HepG2 (cell line): ENCODE results near the gene NACC2. TPM values are rescaled to one million over a fixed set of nuclear protein-coding genes. Genes with fewer than 3 reads are reported as not detected.

ENCODE experiments used
- ATAC-seq: fragments of 200-7000 bp; cut with Tn5 transposase; 3 replicates; pipeline ENCODE4 v1.9.1; 2020; ENCODE audit warnings: mild to moderate bottlenecking, moderate library complexity
- BruUV-seq: library from RNA; stranded (reverse); fragments of 400-500 nt; replicated peaks from 2 replicates; lab custom pipeline; 2021; lab: Mats Ljungman, UMichigan
- CTCF ChIA-PET: fragments of 300-600 bp; formaldehyde crosslinking; extraction: SDS; loops from one replicate; lab custom pipeline; 2021; ENCODE audit warnings: low total read pairs, inconsistent platforms, low intra/inter-chr PET ratio; lab: Yijun Ruan, JAX
- POLR2A ChIA-PET: fragments of 350-600 bp; sonication (Branson Sonifier 250); formaldehyde crosslinking; loops from one replicate; lab custom pipeline; 2020; ENCODE audit warnings: antibody characterized with exemption, inconsistent platforms; lab: Yijun Ruan, JAX
- DNase-seq: peaks from one replicate; pipeline ENCODE4 v3.0.0-alpha.2; 2015; ENCODE audit warnings: low spot score
- FAIRE-seq: peaks from 3 replicates; lab custom pipeline; 2011; peaks lifted over from hg19 to GRCh38; lab: Jason Lieb, UNC
- H2AFZ ChIP-seq: one replicate; pipeline ENCODE4 v1.6.1; 2011; ENCODE audit warnings: low read length, inconsistent platforms
- H3K27ac ChIP-seq: fragments of 300-600 bp; 3 replicates; pipeline ENCODE4 v1.8.0; 2011; ENCODE audit warnings: mixed run types, mild to moderate bottlenecking, mixed read lengths, low read length, inconsistent platforms; ENCODE audit not compliant: insufficient read depth; ENCODE audit errors: extremely low read length
- H3K27me3 ChIP-seq, 2 experiments: fragments of 200-600 bp in 1 of 2; 2 replicates in 1 of 2; 3 replicates in 1 of 2; pipeline versions ENCODE4 v1.6.0 to v1.8.0; 2011; ENCODE audit warnings: low read length in 2 of 2, mild to moderate bottlenecking in 2 of 2, moderate library complexity in 2 of 2, inconsistent platforms in 1 of 2; ENCODE audit not compliant: insufficient read depth in 2 of 2, control insufficient read depth in 1 of 2
- H3K36me3 ChIP-seq, 2 experiments: fragments of 200-600 bp in 1 of 2; replicated peaks in 1 of 2; 2 replicates in 1 of 2; 3 replicates in 1 of 2; pipeline versions ENCODE4 v1.5.1 to v1.8.0; 2011; ENCODE audit warnings: low read length in 2 of 2, inconsistent platforms in 1 of 2; ENCODE audit not compliant: insufficient read depth in 2 of 2, control insufficient read depth in 1 of 2
- H3K4me1 ChIP-seq: 2 replicates; pipeline ENCODE4 v1.5.1; 2012; ENCODE audit warnings: low read length, inconsistent platforms; ENCODE audit not compliant: insufficient read depth
- H3K4me2 ChIP-seq: 2 replicates; pipeline ENCODE4 v1.6.0; 2011; ENCODE audit warnings: low read depth, low read length, inconsistent platforms
- H3K4me3 ChIP-seq, 3 experiments: fragments of 200-600 bp in 1 of 3; sonication (generic), shearing (Covaris generic) in 1 of 3; replicated peaks in 1 of 3; 2 replicates each; pipeline ENCODE4 v1.5.1; 2011 to 2016; ENCODE audit warnings: low read length in 3 of 3, inconsistent platforms in 2 of 3, low read depth in 2 of 3, mild to moderate bottlenecking in 2 of 3, control low read depth in 1 of 3, mixed read lengths in 1 of 3; ENCODE audit not compliant: insufficient read depth in 1 of 3
- H3K79me2 ChIP-seq: one replicate; pipeline ENCODE4 v1.6.1; 2011; ENCODE audit warnings: low read length, inconsistent platforms; ENCODE audit not compliant: insufficient read depth
- H3K9ac ChIP-seq: 2 replicates; pipeline ENCODE4 v1.6.0; 2011; ENCODE audit warnings: mild to moderate bottlenecking, low read depth, low read length, inconsistent platforms; ENCODE audit not compliant: insufficient read depth
- H3K9me3 ChIP-seq: 2 replicates; pipeline ENCODE4 v1.5.1; 2012; ENCODE audit warnings: mild to moderate bottlenecking, low read length
- H4K20me1 ChIP-seq: 2 replicates; pipeline ENCODE4 v1.6.0; 2011; ENCODE audit warnings: inconsistent platforms, mild to moderate bottlenecking, low read length, moderate library complexity; ENCODE audit not compliant: insufficient read depth
- ARNTL ChIP-seq: sonication (generic); formaldehyde crosslinking; IDR thresholded peaks from 2 replicates; pipeline ENCODE4 v1.4.0; 2020; ENCODE audit warnings: mild to moderate bottlenecking, missing genetic modification reagents
- ERF ChIP-seq: IDR thresholded peaks from 2 replicates; pipeline ENCODE4 v1.6.1; 2018; ENCODE audit warnings: missing biosample characterization, missing genetic modification reagents
- IKZF4 ChIP-seq: sonication (generic); formaldehyde crosslinking; IDR thresholded peaks from 2 replicates; pipeline ENCODE4 v1.5.1; 2020; ENCODE audit warnings: borderline replicate concordance, mild to moderate bottlenecking, low read depth, missing genetic modification reagents; ENCODE audit errors: not compliant biosample characterization
- MIER3 ChIP-seq: IDR thresholded peaks from 2 replicates; pipeline ENCODE4 v1.6.1; 2016; ENCODE audit warnings: missing compliant biosample characterization, borderline replicate concordance
- MTA3 ChIP-seq: sonication (generic); formaldehyde crosslinking; IDR thresholded peaks from 2 replicates; pipeline ENCODE4 v1.4.0; 2020; ENCODE audit warnings: missing genetic modification reagents
- PHF21A ChIP-seq: sonication (generic); formaldehyde crosslinking; IDR thresholded peaks from 2 replicates; pipeline ENCODE4 v1.5.0; 2020; ENCODE audit warnings: mild to moderate bottlenecking, missing genetic modification reagents
- POLR2AphosphoS5 ChIP-seq: IDR thresholded peaks from 2 replicates; pipeline ENCODE4 v1.6.1; 2012; ENCODE audit warnings: low read depth, low read length
- REL ChIP-seq: sonication (generic); formaldehyde crosslinking; conservative IDR thresholded peaks from 2 replicates; pipeline ENCODE4 v1.8.0; 2022; ENCODE audit warnings: mild to moderate bottlenecking, missing genetic modification reagents, moderate library complexity
- SMYD3 ChIP-seq: sonication (generic); formaldehyde crosslinking; IDR thresholded peaks from 2 replicates; pipeline ENCODE4 v1.8.1; 2023; ENCODE audit warnings: mild to moderate bottlenecking, missing genetic modification reagents
- TEAD3 ChIP-seq: optimal IDR thresholded peaks from 2 replicates; pipeline ENCODE3; 2016; ENCODE audit warnings: borderline replicate concordance
- YEATS4 ChIP-seq: sonication (generic); formaldehyde crosslinking; IDR thresholded peaks from 2 replicates; pipeline ENCODE4 v1.4.0; 2020; ENCODE audit warnings: missing genetic modification reagents, borderline replicate concordance
- ZFP1 ChIP-seq: IDR thresholded peaks from 2 replicates; pipeline ENCODE4 v1.6.1; 2016
- ZNF343 ChIP-seq: sonication (generic); formaldehyde crosslinking; IDR thresholded peaks from 2 replicates; pipeline ENCODE4 v1.4.0; 2020; ENCODE audit warnings: mild to moderate bottlenecking, missing genetic modification reagents
- ZNF354B ChIP-seq: sonication (generic); formaldehyde crosslinking; IDR thresholded peaks from 2 replicates; pipeline ENCODE4 v1.8.0; 2022; ENCODE audit warnings: mild to moderate bottlenecking, missing genetic modification reagents
- ZNF543 ChIP-seq: sonication (generic); formaldehyde crosslinking; IDR thresholded peaks from 2 replicates; pipeline ENCODE4 v1.4.0; 2020; ENCODE audit warnings: mild to moderate bottlenecking, missing genetic modification reagents
- ZNF569 ChIP-seq: sonication (generic); formaldehyde crosslinking; IDR thresholded peaks from 2 replicates; pipeline ENCODE4 v1.5.0; 2020; ENCODE audit warnings: mild to moderate bottlenecking, missing genetic modification reagents, moderate library complexity, borderline replicate concordance
- ZNF644 ChIP-seq: IDR thresholded peaks from 2 replicates; pipeline ENCODE4 v1.6.1; 2016; ENCODE audit warnings: low read depth
- ZNF768 ChIP-seq: sonication (generic); formaldehyde crosslinking; IDR thresholded peaks from 2 replicates; pipeline ENCODE4 v1.4.0; 2020; ENCODE audit warnings: missing genetic modification reagents
- ZSCAN25 ChIP-seq: sonication (generic); formaldehyde crosslinking; IDR thresholded peaks from 2 replicates; pipeline ENCODE4 v1.8.0; 2022; ENCODE audit warnings: mild to moderate bottlenecking, missing genetic modification reagents
- WGBS: methylation state at CpG from one replicate; pipeline ENCODE4 v1.1.6; 2017; ENCODE audit warnings: low lambda C conversion rate; 5-methylcytosine and 5-hydroxymethylcytosine counted together
- in situ Hi-C: cut with HindIII; loops from 2 replicates; pipeline ENCODE4 v1.10.0; 2017; ENCODE audit warnings: low pct_unique_long_range_greater_than_20kb; ENCODE audit not compliant: extremely low pct_ligation_motif_present
- intact Hi-C: fragments of 100-400 bp; cut with micrococcal nuclease; formaldehyde crosslinking; loops from one replicate; pipeline ENCODE4 v1.10.0; 2022; ENCODE audit not compliant: unreplicated experiment
- polyA plus RNA-seq, 8 experiments: library from polyadenylated mRNA; depleted of rRNA in 3 of 8; stranded (reverse) in 7 of 8; unstranded in 1 of 8; fragments of >200 nt; fragmentation: Illumina TruSeq in 4 of 8; extraction: Trizol in 4 of 8; gene quantifications; 2 replicates each; pipeline versions ENCODE4 v1.2.1 to v1.2.3, GENCODE V29; 2011 to 2016; ENCODE audit warnings: low read depth in 4 of 8, missing spikeins in 1 of 8, mixed read lengths in 1 of 8; ENCODE audit not compliant: insufficient read depth in 1 of 8
- total RNA-seq, 5 experiments: library from RNA; depleted of rRNA; stranded (reverse); fragments of >200 nt; fragmentation: Illumina TruSeq; extraction: Trizol; gene quantifications; 2 replicates each; pipeline ENCODE4 v1.2.3, GENCODE V29; 2016; ENCODE audit warnings: low read depth in 1 of 5
- TF ChIP-seq, protein P1 (sequence below): sonication (generic); formaldehyde crosslinking; IDR thresholded peaks from 2 replicates; pipeline ENCODE4 v1.8.1; 2023; ENCODE audit warnings: mild to moderate bottlenecking, missing genetic modification reagents
- TF ChIP-seq, protein P2 (sequence below): IDR thresholded peaks from 2 replicates; pipeline ENCODE4 v1.6.1; 2016; ENCODE audit warnings: mild to moderate bottlenecking, missing biosample characterization, missing genetic modification reagents

Gene NACC2
- total and polyA plus RNA-seq, 2 of the 13 experiments (the other 11 are each of a cell fraction or from before 2014, with no cell fraction given), result 5.9 to 12.3 TPM

DNA sequence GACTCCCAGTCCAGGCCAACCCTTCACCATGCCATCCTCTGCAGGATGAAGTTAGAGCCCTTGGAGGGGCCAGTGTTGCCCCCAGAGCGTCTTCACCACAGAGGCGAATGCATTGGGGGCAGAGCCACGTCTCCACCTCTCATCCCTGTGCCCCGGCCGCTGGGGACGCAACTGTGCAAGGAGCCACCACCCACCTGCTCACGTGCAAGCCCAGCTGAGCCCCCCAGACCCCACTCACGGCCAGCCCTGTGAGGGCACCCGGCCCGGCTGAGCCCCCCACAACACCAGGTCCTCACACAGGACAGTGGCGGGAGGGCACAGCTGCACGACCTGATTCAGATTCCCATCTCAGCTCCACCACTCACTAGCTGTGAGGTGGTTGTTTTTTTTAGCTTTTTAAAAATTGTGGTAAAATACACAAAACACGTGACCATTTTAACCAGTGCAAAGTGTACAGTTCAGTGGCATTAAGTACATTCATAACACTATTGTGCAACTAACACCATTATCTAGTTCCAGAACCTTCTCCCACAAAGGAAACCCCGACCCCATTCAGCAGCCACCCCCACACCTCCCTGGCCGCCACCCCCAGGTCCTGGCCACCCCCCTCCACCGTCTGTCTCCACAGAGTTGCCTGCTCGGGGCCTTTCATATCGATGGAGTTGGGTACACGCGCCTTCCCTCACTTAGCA, 100.4 kb downstream of the NACC2 start:
- CTCF ChIA-PET, result no interaction called here
- H3K9me3 ChIP-seq, result no peaks in the 10 kb centered on the region
- peak overlapping the region; percentile 98 for H3K27ac ChIP-seq
- TF ChIP-seq IKZF4 (peak; percentile 78), ARNTL (CRISPR knock-in tag) (0 out of 2 replicates have a peak, but pooled peaks have one; percentile 48), ZSCAN25 (0 out of 2 replicates have a peak, but pooled peaks have one; percentile 7), ZNF354B (peak; percentile 79; the same call in 1 of the 2 replicates), ZFP1 (CRISPR knock-in tag) (no peak), ERF (CRISPR knock-in tag) (0 out of 2 replicates have a peak, but pooled peaks have one; percentile 70), ZNF543 (CRISPR knock-in tag) (peak; percentile 8; the same call in 1 of the 2 replicates), ZNF343 (0 out of 2 replicates have a peak, but pooled peaks have one; percentile 27), REL (CRISPR knock-in tag) (0 out of 2 replicates have a peak, but pooled peaks have one; percentile 46), ZNF569 (CRISPR knock-in tag) (no peak), ZNF644 (0 out of 2 replicates have a peak, but pooled peaks have one; percentile 16), YEATS4 (peak; percentile 0; the same call in 1 of the 2 replicates), MIER3 (CRISPR knock-in tag) (peak; percentile 23; the same call in 1 of the 2 replicates), SMYD3 (peak; percentile 83; the same call in 1 of the 2 replicates), PHF21A (CRISPR knock-in tag) (peak; percentile 82; the same call in 1 of the 2 replicates), MTA3 (CRISPR knock-in tag) (no peak), TEAD3 (CRISPR knock-in tag) (peak; percentile 32), POLR2AphosphoS5 (peak; percentile 84), ZNF768 (CRISPR knock-in tag) (peak; percentile 37; the same call in 1 of the 2 replicates)
- TF ChIP-seq, protein P1, sequence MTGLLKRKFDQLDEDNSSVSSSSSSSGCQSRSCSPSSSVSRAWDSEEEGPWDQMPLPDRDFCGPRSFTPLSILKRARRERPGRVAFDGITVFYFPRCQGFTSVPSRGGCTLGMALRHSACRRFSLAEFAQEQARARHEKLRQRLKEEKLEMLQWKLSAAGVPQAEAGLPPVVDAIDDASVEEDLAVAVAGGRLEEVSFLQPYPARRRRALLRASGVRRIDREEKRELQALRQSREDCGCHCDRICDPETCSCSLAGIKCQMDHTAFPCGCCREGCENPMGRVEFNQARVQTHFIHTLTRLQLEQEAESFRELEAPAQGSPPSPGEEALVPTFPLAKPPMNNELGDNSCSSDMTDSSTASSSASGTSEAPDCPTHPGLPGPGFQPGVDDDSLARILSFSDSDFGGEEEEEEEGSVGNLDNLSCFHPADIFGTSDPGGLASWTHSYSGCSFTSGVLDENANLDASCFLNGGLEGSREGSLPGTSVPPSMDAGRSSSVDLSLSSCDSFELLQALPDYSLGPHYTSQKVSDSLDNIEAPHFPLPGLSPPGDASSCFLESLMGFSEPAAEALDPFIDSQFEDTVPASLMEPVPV (CRISPR knock-in tag), result 0 out of 2 replicates have a peak, but pooled peaks have one; percentile 17
- TF ChIP-seq, protein P2, sequence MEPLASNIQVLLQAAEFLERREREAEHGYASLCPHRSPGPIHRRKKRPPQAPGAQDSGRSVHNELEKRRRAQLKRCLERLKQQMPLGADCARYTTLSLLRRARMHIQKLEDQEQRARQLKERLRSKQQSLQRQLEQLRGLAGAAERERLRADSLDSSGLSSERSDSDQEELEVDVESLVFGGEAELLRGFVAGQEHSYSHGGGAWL (CRISPR knock-in tag), result no peak

More for the DNA sequence above, 100.4 kb downstream of the NACC2 start:
- no TSS peak for BruUV-seq
- H3K4me1 ChIP-seq, result peaks cover 72% of the 10 kb centered on the region
- intact Hi-C loops (loop anchor here (5.0 kb wide), 1 partner anchor 58 kb away; no protein-coding TSS in a partner anchor), in situ Hi-C loops (loop anchor here (25.0 kb wide), 1 partner anchor 268 kb away; no protein-coding TSS in a partner anchor)
- WGBS, result 14% methylated on average over 20 of the region's 20 CpGs
- ATAC-seq, result peak; percentile 0
- no peak for DNase-seq
- no peaks in the 10 kb centered on the region for H3K36me3 ChIP-seq
- FAIRE-seq, result peak; percentile 23
- H4K20me1 ChIP-seq, result no peaks in the 10 kb centered on the region
- peaks cover 0 to under 1% of the 10 kb centered on the region in 2 experiments; a peak in 1 of 5 replicates for H3K27me3 ChIP-seq
- peak overlapping the region; percentile 61 for H3K9ac ChIP-seq
- H3K4me3 ChIP-seq, result peak overlapping the region; percentile 40 to 88 (median 65)
- H3K4me2 ChIP-seq, result peak overlapping the region; percentile 99
- POLR2A ChIA-PET, result interaction anchor here (0.7 to 4.6 kb wide), 11 partner anchors 8 to 124 kb away, joined by 3 to 99 read pairs (median 35); partner anchors contain the start of genes NACC2, TMEM250 and UBAC1
- no peaks in the 10 kb centered on the region for H3K79me2 ChIP-seq
- no peak overlapping the region for H2AFZ ChIP-seq
